Liver (tissue), 3 donors: ENCODE results near the gene EHD1.

Source experiments
- EGR1 ChIP-seq, 2 donors: IDR thresholded peaks; 2 replicates each; pipeline ENCODE4 v1.6.1; 2016 to 2018; ENCODE audit warnings: antibody characterized with exemption in 2 of 2, low read depth in 2 of 2
- FOXA1 ChIP-seq: IDR thresholded peaks from 2 replicates; pipeline ENCODE4 v1.6.1; 2016; ENCODE audit warnings: antibody characterized with exemption
- JUND ChIP-seq, 2 donors: IDR thresholded peaks; 2 replicates each; pipeline ENCODE4 v1.6.1; 2016; ENCODE audit warnings: antibody characterized with exemption in 2 of 2
- NR2F2 ChIP-seq: IDR thresholded peaks from 2 replicates; pipeline ENCODE4 v1.6.1; 2016; ENCODE audit warnings: antibody characterized with exemption
- SP1 ChIP-seq: IDR thresholded peaks from 2 replicates; pipeline ENCODE4 v1.6.1; 2018; ENCODE audit warnings: antibody characterized with exemption, mild to moderate bottlenecking
- TAF1 ChIP-seq: conservative IDR thresholded peaks from 2 replicates; pipeline ENCODE4 v1.6.1; 2016; ENCODE audit warnings: antibody characterized with exemption, mild to moderate bottlenecking
- YY1 ChIP-seq: IDR thresholded peaks from 2 replicates; pipeline ENCODE4 v1.6.1; 2016; ENCODE audit warnings: antibody characterized with exemption, mild to moderate bottlenecking
- TF ChIP-seq, protein P1 (sequence below): fragments of 150-350 bp; IDR thresholded peaks from 2 replicates; pipeline ENCODE4 v1.5.1; 2017; ENCODE audit warnings: improper control_type of control experiment, low read depth, low read length; ENCODE audit not compliant: missing input control
- TF ChIP-seq, protein P2 (sequence below): IDR thresholded peaks from 2 replicates; pipeline ENCODE4 v1.6.1; 2016; ENCODE audit warnings: antibody characterized with exemption
- TF ChIP-seq, protein P3 (sequence below): IDR thresholded peaks from 2 replicates; pipeline ENCODE4 v1.6.1; 2016; ENCODE audit warnings: antibody characterized with exemption
- TF ChIP-seq, protein P4 (sequence below): IDR thresholded peaks from 2 replicates; pipeline ENCODE4 v1.6.1; 2016; ENCODE audit warnings: antibody characterized with exemption, mild to moderate bottlenecking
- donor health status: healthy.
- donor health status: healthy.

DNA sequence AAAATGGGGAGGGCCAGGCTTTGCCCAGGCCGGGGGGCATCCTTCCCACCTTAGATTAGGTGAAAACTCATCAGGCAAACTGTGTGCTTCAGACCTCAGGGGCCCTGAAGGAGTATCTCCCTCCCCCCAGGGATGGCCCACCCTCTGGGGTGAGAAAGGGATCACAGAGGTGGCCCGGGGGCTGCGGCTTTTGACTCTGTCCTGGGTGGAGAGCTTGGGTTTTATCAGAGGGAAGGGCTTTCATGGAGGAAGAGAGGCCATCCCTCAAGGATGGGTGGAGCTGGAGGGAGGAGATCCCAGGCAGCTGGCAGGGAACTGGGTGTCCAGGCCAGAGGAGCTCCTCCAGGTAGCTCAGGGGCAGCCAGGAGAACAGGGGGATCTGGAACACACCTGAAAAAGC is 43.0 kb upstream of the EHD1 start:
- no peak for TF ChIP-seq TAF1
- TF ChIP-seq, protein P1, sequence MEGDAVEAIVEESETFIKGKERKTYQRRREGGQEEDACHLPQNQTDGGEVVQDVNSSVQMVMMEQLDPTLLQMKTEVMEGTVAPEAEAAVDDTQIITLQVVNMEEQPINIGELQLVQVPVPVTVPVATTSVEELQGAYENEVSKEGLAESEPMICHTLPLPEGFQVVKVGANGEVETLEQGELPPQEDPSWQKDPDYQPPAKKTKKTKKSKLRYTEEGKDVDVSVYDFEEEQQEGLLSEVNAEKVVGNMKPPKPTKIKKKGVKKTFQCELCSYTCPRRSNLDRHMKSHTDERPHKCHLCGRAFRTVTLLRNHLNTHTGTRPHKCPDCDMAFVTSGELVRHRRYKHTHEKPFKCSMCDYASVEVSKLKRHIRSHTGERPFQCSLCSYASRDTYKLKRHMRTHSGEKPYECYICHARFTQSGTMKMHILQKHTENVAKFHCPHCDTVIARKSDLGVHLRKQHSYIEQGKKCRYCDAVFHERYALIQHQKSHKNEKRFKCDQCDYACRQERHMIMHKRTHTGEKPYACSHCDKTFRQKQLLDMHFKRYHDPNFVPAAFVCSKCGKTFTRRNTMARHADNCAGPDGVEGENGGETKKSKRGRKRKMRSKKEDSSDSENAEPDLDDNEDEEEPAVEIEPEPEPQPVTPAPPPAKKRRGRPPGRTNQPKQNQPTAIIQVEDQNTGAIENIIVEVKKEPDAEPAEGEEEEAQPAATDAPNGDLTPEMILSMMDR = no peak
- TF ChIP-seq YY1 = no peak
- TF ChIP-seq EGR1 (IDR thresholded peaks at IDR 0.05; ENCODE audit: low read depth in 2 of 2) = no peak
- TF ChIP-seq, protein P2, sequence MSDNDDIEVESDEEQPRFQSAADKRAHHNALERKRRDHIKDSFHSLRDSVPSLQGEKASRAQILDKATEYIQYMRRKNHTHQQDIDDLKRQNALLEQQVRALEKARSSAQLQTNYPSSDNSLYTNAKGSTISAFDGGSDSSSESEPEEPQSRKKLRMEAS = no peak
- TF ChIP-seq JUND (IDR thresholded peaks at IDR 0.05) = no peak
- no peak for TF ChIP-seq NR2F2
- TF ChIP-seq, protein P3, sequence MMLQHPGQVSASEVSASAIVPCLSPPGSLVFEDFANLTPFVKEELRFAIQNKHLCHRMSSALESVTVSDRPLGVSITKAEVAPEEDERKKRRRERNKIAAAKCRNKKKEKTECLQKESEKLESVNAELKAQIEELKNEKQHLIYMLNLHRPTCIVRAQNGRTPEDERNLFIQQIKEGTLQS = no peak
- TF ChIP-seq, protein P4, sequence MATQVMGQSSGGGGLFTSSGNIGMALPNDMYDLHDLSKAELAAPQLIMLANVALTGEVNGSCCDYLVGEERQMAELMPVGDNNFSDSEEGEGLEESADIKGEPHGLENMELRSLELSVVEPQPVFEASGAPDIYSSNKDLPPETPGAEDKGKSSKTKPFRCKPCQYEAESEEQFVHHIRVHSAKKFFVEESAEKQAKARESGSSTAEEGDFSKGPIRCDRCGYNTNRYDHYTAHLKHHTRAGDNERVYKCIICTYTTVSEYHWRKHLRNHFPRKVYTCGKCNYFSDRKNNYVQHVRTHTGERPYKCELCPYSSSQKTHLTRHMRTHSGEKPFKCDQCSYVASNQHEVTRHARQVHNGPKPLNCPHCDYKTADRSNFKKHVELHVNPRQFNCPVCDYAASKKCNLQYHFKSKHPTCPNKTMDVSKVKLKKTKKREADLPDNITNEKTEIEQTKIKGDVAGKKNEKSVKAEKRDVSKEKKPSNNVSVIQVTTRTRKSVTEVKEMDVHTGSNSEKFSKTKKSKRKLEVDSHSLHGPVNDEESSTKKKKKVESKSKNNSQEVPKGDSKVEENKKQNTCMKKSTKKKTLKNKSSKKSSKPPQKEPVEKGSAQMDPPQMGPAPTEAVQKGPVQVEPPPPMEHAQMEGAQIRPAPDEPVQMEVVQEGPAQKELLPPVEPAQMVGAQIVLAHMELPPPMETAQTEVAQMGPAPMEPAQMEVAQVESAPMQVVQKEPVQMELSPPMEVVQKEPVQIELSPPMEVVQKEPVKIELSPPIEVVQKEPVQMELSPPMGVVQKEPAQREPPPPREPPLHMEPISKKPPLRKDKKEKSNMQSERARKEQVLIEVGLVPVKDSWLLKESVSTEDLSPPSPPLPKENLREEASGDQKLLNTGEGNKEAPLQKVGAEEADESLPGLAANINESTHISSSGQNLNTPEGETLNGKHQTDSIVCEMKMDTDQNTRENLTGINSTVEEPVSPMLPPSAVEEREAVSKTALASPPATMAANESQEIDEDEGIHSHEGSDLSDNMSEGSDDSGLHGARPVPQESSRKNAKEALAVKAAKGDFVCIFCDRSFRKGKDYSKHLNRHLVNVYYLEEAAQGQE = no peak
- no peak for TF ChIP-seq FOXA1
- TF ChIP-seq SP1 = no peak
